PC-3 (cell line): ENCODE results near the gene ATP5F1E. TPM values are rescaled to one million over a fixed set of nuclear protein-coding genes. Genes with fewer than 3 reads are reported as not detected.
A peak's percentile ranks its signal among the peaks of the same experiment; 100 is the strongest.

Experiments used
- ATAC-seq: fragments of 200-7000 bp; cut with Tn5 transposase; 2 replicates; pipeline ENCODE4 v1.9.1; 2020; ENCODE audit warnings: mild to moderate bottlenecking, moderate library complexity
- BruUV-seq: library from RNA; stranded (reverse); fragments of 400-500 nt; replicated peaks from 2 replicates; lab custom pipeline; 2021; lab: Mats Ljungman, UMichigan
- CTCF ChIA-PET: fragments of 300-600 bp; sonication (Branson Sonifier 250); formaldehyde crosslinking; loops from one replicate; lab custom pipeline; 2022; ENCODE audit warnings: antibody characterized with exemption; lab: Charles Lee
- POLR2A ChIA-PET: fragments of 300-600 bp; sonication (Branson Sonifier 250); formaldehyde crosslinking; loops from one replicate; lab custom pipeline; 2022; ENCODE audit warnings: antibody characterized with exemption; ENCODE audit not compliant: unreplicated experiment; lab: Charles Lee
- DNase-seq: peaks from one replicate; pipeline ENCODE4 v3.0.0-alpha.2; 2015
- H2AFZ ChIP-seq: fragments of 300-600 bp; sonication (generic); 2 replicates; pipeline ENCODE4 v1.6.0; 2016; ENCODE audit warnings: antibody characterized with exemption, low read length
- H3F3A ChIP-seq: fragments of 300-600 bp; sonication (generic); one replicate; pipeline ENCODE4 v1.6.0; 2017; ENCODE audit warnings: antibody characterized with exemption, low read length, control low read depth, mild to moderate bottlenecking; ENCODE audit not compliant: unreplicated experiment
- H3K27ac ChIP-seq: fragments of 300-600 bp; sonication (generic); 2 replicates; pipeline ENCODE4 v1.5.1; 2016; ENCODE audit warnings: mild to moderate bottlenecking, low read length
- H3K27me3 ChIP-seq: fragments of 300-600 bp; sonication (generic); 2 replicates; pipeline ENCODE4 v1.6.1; 2016; ENCODE audit warnings: low read length, mixed read lengths
- H3K36me3 ChIP-seq: fragments of 300-600 bp; sonication (generic); 2 replicates; pipeline ENCODE4 v1.6.1; 2016; ENCODE audit warnings: low read depth, mixed run types, low read length, mixed read lengths
- H3K4me1 ChIP-seq: fragments of 300-600 bp; sonication (generic); 2 replicates; pipeline ENCODE4 v1.5.1; 2016; ENCODE audit warnings: low read length; ENCODE audit not compliant: insufficient read depth
- H3K4me2 ChIP-seq: fragments of 300-600 bp; sonication (generic); 2 replicates; pipeline ENCODE4 v1.6.0; 2016; ENCODE audit warnings: low read length
- H3K4me3 ChIP-seq: fragments of 300-600 bp; sonication (generic); 2 replicates; pipeline ENCODE4 v1.5.1; 2016; ENCODE audit warnings: mild to moderate bottlenecking, low read length, mixed read lengths
- H3K79me2 ChIP-seq: fragments of 300-600 bp; sonication (generic); 2 replicates; pipeline ENCODE4 v1.6.1; 2017; ENCODE audit warnings: low read length, mixed read lengths
- H3K9ac ChIP-seq: fragments of 300-600 bp; sonication (generic); 2 replicates; pipeline ENCODE4 v1.6.0; 2016; ENCODE audit warnings: mild to moderate bottlenecking, low read length
- H3K9me2 ChIP-seq: fragments of 300-600 bp; sonication (generic); replicated peaks from 2 replicates; pipeline ENCODE4 v1.6.1; 2016; ENCODE audit warnings: mixed run types, low read length, mixed read lengths
- H3K9me3 ChIP-seq: fragments of 300-600 bp; sonication (generic); 2 replicates; pipeline ENCODE4 v1.6.1; 2016; ENCODE audit warnings: low read length, mixed read lengths
- H4K20me1 ChIP-seq: fragments of 300-600 bp; sonication (generic); 2 replicates; pipeline ENCODE4 v1.6.1; 2016; ENCODE audit warnings: low read length, mixed read lengths
- CTCF ChIP-seq: fragments of 300-600 bp; sonication (generic); conservative IDR thresholded peaks from 2 replicates; pipeline ENCODE4 v1.5.1; 2017; ENCODE audit warnings: antibody characterized with exemption, low read depth, mild to moderate bottlenecking, low read length
- EZH2 ChIP-seq: fragments of 300-600 bp; sonication (generic); IDR thresholded peaks from one replicate; pipeline ENCODE4 v1.6.1; 2017; ENCODE audit warnings: antibody characterized with exemption, mild to moderate bottlenecking, low read length; ENCODE audit not compliant: unreplicated experiment
- EZH2phosphoT487 ChIP-seq: fragments of 300-600 bp; sonication (generic); IDR thresholded peaks from 2 replicates; pipeline ENCODE4 v1.6.1; 2018; ENCODE audit warnings: mild to moderate bottlenecking, antibody characterized with exemption, low read length, borderline replicate concordance
- intact Hi-C: fragments of 100-400 bp; cut with micrococcal nuclease; formaldehyde crosslinking; loops from 2 replicates; pipeline ENCODE4 v1.9.0; 2023
- total RNA-seq: library from RNA; depleted of rRNA; stranded (reverse); fragments of >200 nt; gene quantifications from 2 replicates; pipeline ENCODE4 v1.2.3, GENCODE V29; 2014

ATP5F1E gene
- total RNA-seq, 1 experiment from 2014 or later: 58.5 TPM

GRCh38 chr20:59063358-59064213 lies 31.5 kb upstream of the ATP5F1E start:
- ATAC-seq (no peak), DNase-seq (no peak)
- H3K9me2 ChIP-seq: no peaks in the 10 kb centered on the region
- H4K20me1 ChIP-seq: no peaks in the 10 kb centered on the region
- H3K4me3 ChIP-seq: no peak overlapping the region
- intact Hi-C loops: no loop called here
- no peaks in the 10 kb centered on the region for H3K9me3 ChIP-seq
- no peaks in the 10 kb centered on the region for H3F3A ChIP-seq
- CTCF ChIA-PET: no interaction called here
- no peak overlapping the region for H3K27ac ChIP-seq
- no peaks in the 10 kb centered on the region for H3K79me2 ChIP-seq
- POLR2A ChIA-PET: no interaction called here
- no peak overlapping the region for H2AFZ ChIP-seq
- no peak overlapping the region for H3K9ac ChIP-seq
- TF ChIP-seq CTCF (no peak), EZH2 (no peak), EZH2phosphoT487 (no peak)
- no TSS peak for BruUV-seq
- H3K4me2 ChIP-seq: no peak overlapping the region
- H3K4me1 ChIP-seq: no peaks in the 10 kb centered on the region
- H3K36me3 ChIP-seq: no peaks in the 10 kb centered on the region
- H3K27me3 ChIP-seq: peaks cover 69% of the 10 kb centered on the region

GRCh38 chr20:59062081-59062480 lies 29.9 kb upstream of the ATP5F1E start:
- ATAC-seq: no peak
- no peaks in the 10 kb centered on the region for H3F3A ChIP-seq
- H3K4me2 ChIP-seq: no peak overlapping the region
- H3K27ac ChIP-seq: no peak overlapping the region
- intact Hi-C loops: no loop called here
- no peak for DNase-seq
- ChIA-PET CTCF (no interaction called here), POLR2A (no interaction called here)
- no peaks in the 10 kb centered on the region for H3K4me1 ChIP-seq
- no peak for TF ChIP-seq EZH2
- no peak for TF ChIP-seq EZH2phosphoT487
- TF ChIP-seq CTCF: no peak
- no peaks in the 10 kb centered on the region for H3K36me3 ChIP-seq
- BruUV-seq: no TSS peak
- H3K9me2 ChIP-seq: no peaks in the 10 kb centered on the region
- no peak overlapping the region for H3K4me3 ChIP-seq
- H4K20me1 ChIP-seq: no peaks in the 10 kb centered on the region
- H3K79me2 ChIP-seq: no peaks in the 10 kb centered on the region
- H2AFZ ChIP-seq: no peak overlapping the region
- no peaks in the 10 kb centered on the region for H3K9me3 ChIP-seq
- peaks cover 58% of the 10 kb centered on the region for H3K27me3 ChIP-seq
- H3K9ac ChIP-seq: no peak overlapping the region

DNA sequence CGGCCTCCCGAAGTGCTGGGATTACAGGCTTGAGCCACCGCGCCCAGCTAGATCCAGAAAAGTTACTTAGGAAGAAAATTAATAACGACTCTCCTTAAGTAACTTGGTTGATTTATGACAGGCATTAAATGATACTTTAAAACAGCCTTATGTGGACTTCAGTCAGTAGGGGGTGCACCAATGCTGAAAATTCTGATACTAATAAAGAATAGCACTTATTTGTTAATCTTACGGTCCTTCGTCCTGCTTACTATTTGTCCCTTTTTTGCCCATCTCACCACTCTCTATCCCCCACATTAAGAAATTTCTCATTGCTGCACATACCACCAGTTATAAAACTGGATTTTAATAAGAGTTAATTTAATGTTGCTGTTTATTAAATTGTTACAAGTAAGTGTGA lies 23.2 kb upstream of the ATP5F1E start:
- TF ChIP-seq CTCF (peak; percentile 80), EZH2 (no peak), EZH2phosphoT487 (no peak)
- ChIA-PET POLR2A (no interaction called here), CTCF (interaction anchor here (0.6 to 0.9 kb wide), 2 partner anchors 42 to 62 kb away, joined by 4 to 17 read pairs; no protein-coding TSS in a partner anchor)
- H2AFZ ChIP-seq: no peak overlapping the region
- no peaks in the 10 kb centered on the region for H3K9me3 ChIP-seq
- H3K27me3 ChIP-seq: peaks cover 28% of the 10 kb centered on the region
- no peak overlapping the region for H3K9ac ChIP-seq
- H3K9me2 ChIP-seq: no peaks in the 10 kb centered on the region
- no peaks in the 10 kb centered on the region for H3K79me2 ChIP-seq
- BruUV-seq: no TSS peak
- DNase-seq (peak; percentile 74), ATAC-seq (peak; percentile 73)
- H3K27ac ChIP-seq: no peak overlapping the region
- H3K36me3 ChIP-seq: no peaks in the 10 kb centered on the region
- no peaks in the 10 kb centered on the region for H3F3A ChIP-seq
- intact Hi-C loops: loop anchor here (1.0 kb wide), 2 partner anchors 27 to 167 kb away; no protein-coding TSS in a partner anchor
- no peaks in the 10 kb centered on the region for H3K4me1 ChIP-seq
- no peaks in the 10 kb centered on the region for H4K20me1 ChIP-seq
- H3K4me2 ChIP-seq: no peak overlapping the region
- H3K4me3 ChIP-seq: no peak overlapping the region
